Measurements from ENCODE around the gene CCDC38. TPM values are rescaled to one million over a fixed set of nuclear protein-coding genes. Genes with fewer than 3 reads are reported as not detected.

The CCDC38 gene
- total and polyA plus RNA-seq, 4 donors = not detected

- intact Hi-C loops (cut with DNase I) = no loop called here
- H3K9me3 ChIP-seq (ENCODE audit: control insufficient read depth, low read length) = peaks cover 2% of the 10 kb centered on the region
- H3K27me3 ChIP-seq (ENCODE audit: control insufficient read depth in 1 of 2, insufficient read depth in 2 of 2, low read length in 1 of 2) = no peaks in the 10 kb centered on the region
- no peak for DNase-seq
- H3K27ac ChIP-seq (ENCODE audit: low read depth in 1 of 2, low read length in 2 of 2) = no peak overlapping the region
- H3K4me1 ChIP-seq (ENCODE audit: control insufficient read depth in 1 of 2, insufficient read depth in 2 of 2, low read length in 2 of 2) = no peaks in the 10 kb centered on the region
- no peak overlapping the region for H3K4me3 ChIP-seq (ENCODE audit: low read length in 2 of 2)
- ATAC-seq (ENCODE audit: low FRiP score) = no peak
- no peaks in the 10 kb centered on the region for H3K36me3 ChIP-seq (ENCODE audit: control insufficient read depth in 1 of 2, insufficient read depth in 2 of 2, low read length in 1 of 2)
Measured at GRCh38 chr12:95951515-95951914, 9.1 kb upstream of the CCDC38 start.

GRCh38 chr12:95949477-95950206, 7.2 kb upstream of the CCDC38 start:
- WGBS, 2 donors = 36 to 50% methylated on average over 4 of the region's 4 CpGs
- no peak for DNase-seq
- H3K36me3 ChIP-seq (ENCODE audit: control insufficient read depth in 1 of 2, insufficient read depth in 2 of 2, low read length in 1 of 2) = no peaks in the 10 kb centered on the region
- no peak overlapping the region for H3K4me3 ChIP-seq (ENCODE audit: low read length in 2 of 2)
- no peaks in the 10 kb centered on the region for H3K4me1 ChIP-seq (ENCODE audit: control insufficient read depth in 1 of 2, insufficient read depth in 2 of 2, low read length in 2 of 2)
- H3K9me3 ChIP-seq (ENCODE audit: control insufficient read depth, low read length) = peaks cover 2% of the 10 kb centered on the region
- ATAC-seq (ENCODE audit: low FRiP score) = no peak
- H3K27ac ChIP-seq (ENCODE audit: low read depth in 1 of 2, low read length in 2 of 2) = no peak overlapping the region
- H3K27me3 ChIP-seq (ENCODE audit: control insufficient read depth in 1 of 2, insufficient read depth in 2 of 2, low read length in 1 of 2) = no peaks in the 10 kb centered on the region
- intact Hi-C loops (cut with DNase I) = no loop called here

- Histone ChIP-seq H3K4me3 (ENCODE audit: low read length in 2 of 2) (no peak overlapping the region), H3K27ac (ENCODE audit: low read depth in 1 of 2, low read length in 2 of 2) (no peak overlapping the region), H3K9me3 (ENCODE audit: control insufficient read depth, low read length) (no peaks in the 10 kb centered on the region), H3K27me3 (ENCODE audit: control insufficient read depth in 1 of 2, insufficient read depth in 2 of 2, low read length in 1 of 2) (no peaks in the 10 kb centered on the region), H3K36me3 (ENCODE audit: control insufficient read depth in 1 of 2, insufficient read depth in 2 of 2, low read length in 1 of 2) (no peaks in the 10 kb centered on the region), H3K4me1 (ENCODE audit: control insufficient read depth in 1 of 2, insufficient read depth in 2 of 2, low read length in 2 of 2) (no peaks in the 10 kb centered on the region)
- WGBS, 2 donors = 81 to 93% methylated on average over 10 of the region's 10 CpGs
- ATAC-seq (ENCODE audit: low FRiP score) = no peak
- DNase-seq = no peak
- intact Hi-C loops (cut with DNase I) = no loop called here
Measured at GRCh38 chr12:95944108-95944704, 1.8 kb upstream of the CCDC38 start.

- Histone ChIP-seq H3K36me3 (ENCODE audit: control insufficient read depth in 1 of 2, insufficient read depth in 2 of 2, low read length in 1 of 2) (no peaks in the 10 kb centered on the region), H3K9me3 (ENCODE audit: control insufficient read depth, low read length) (no peaks in the 10 kb centered on the region), H3K4me3 (ENCODE audit: low read length in 2 of 2) (peak within 1 kb of the TSS; percentile 86 to 99), H3K4me1 (ENCODE audit: control insufficient read depth in 1 of 2, insufficient read depth in 2 of 2, low read length in 2 of 2) (no peaks in the 10 kb centered on the region), H3K27me3 (ENCODE audit: control insufficient read depth in 1 of 2, insufficient read depth in 2 of 2, low read length in 1 of 2) (no peaks in the 10 kb centered on the region), H3K27ac (ENCODE audit: low read depth in 1 of 2, low read length in 2 of 2) (peak within 1 kb of the TSS; percentile 11 to 23)
- ATAC-seq (ENCODE audit: low FRiP score) = peak; percentile 86
- intact Hi-C loops (cut with DNase I) = no loop called here
- WGBS, 2 donors = 0 to 1% methylated on average over 36 to 38 of the region's 38 CpGs
- peak; percentile 67 to 87 for DNase-seq
Measured at GRCh38 chr12:95943330-95943842, 972 bp upstream of the CCDC38 start, which contains the start of gene AMDHD1. Gene AMDHD1, plus strand, starts transcription at chr12:95943331. Its CDS starts 68 bp downstream, at chr12:95943399.

GRCh38 chr12:95942101-95942523, 302 bp downstream of the CCDC38 start:
- intact Hi-C loops (cut with DNase I) = no loop called here
- 12 to 19% methylated on average over 13 of the region's 13 CpGs for WGBS, 2 donors

GRCh38 chr12:95940514-95940913, 1.9 kb downstream of the CCDC38 start:
- ATAC-seq (ENCODE audit: low FRiP score) (no peak), DNase-seq (no peak)
- intact Hi-C loops (cut with DNase I) = no loop called here
- H3K27me3 ChIP-seq (ENCODE audit: control insufficient read depth in 1 of 2, insufficient read depth in 2 of 2, low read length in 1 of 2) = no peaks in the 10 kb centered on the region
- no peaks in the 10 kb centered on the region for H3K9me3 ChIP-seq (ENCODE audit: control insufficient read depth, low read length)
- WGBS, 2 donors = 84 to 85% methylated on average over 6 of the region's 6 CpGs
- no peak overlapping the region for H3K4me3 ChIP-seq (ENCODE audit: low read length in 2 of 2)
- no peak overlapping the region for H3K27ac ChIP-seq (ENCODE audit: low read depth in 1 of 2, low read length in 2 of 2)
- H3K36me3 ChIP-seq (ENCODE audit: control insufficient read depth in 1 of 2, insufficient read depth in 2 of 2, low read length in 1 of 2) = no peaks in the 10 kb centered on the region
- H3K4me1 ChIP-seq (ENCODE audit: control insufficient read depth in 1 of 2, insufficient read depth in 2 of 2, low read length in 2 of 2) = no peaks in the 10 kb centered on the region

More at GRCh38 chr12:95942101-95942523, 302 bp downstream of the CCDC38 start:
- DNase-seq (no peak), ATAC-seq (ENCODE audit: low FRiP score) (no peak)
- H3K27ac ChIP-seq (ENCODE audit: low read depth in 1 of 2, low read length in 2 of 2) = no peak overlapping the region
- no peaks in the 10 kb centered on the region for H3K9me3 ChIP-seq (ENCODE audit: control insufficient read depth, low read length)
- no peaks in the 10 kb centered on the region for H3K4me1 ChIP-seq (ENCODE audit: control insufficient read depth in 1 of 2, insufficient read depth in 2 of 2, low read length in 2 of 2)
- H3K36me3 ChIP-seq (ENCODE audit: control insufficient read depth in 1 of 2, insufficient read depth in 2 of 2, low read length in 1 of 2) = no peaks in the 10 kb centered on the region
- no peaks in the 10 kb centered on the region for H3K27me3 ChIP-seq (ENCODE audit: control insufficient read depth in 1 of 2, insufficient read depth in 2 of 2, low read length in 1 of 2)
- H3K4me3 ChIP-seq (ENCODE audit: low read length in 2 of 2) = peak overlapping the region; percentile 86 to 99

GRCh38 chr12:95922231-95922630, 20.2 kb downstream of the CCDC38 start:
- H3K36me3 ChIP-seq (ENCODE audit: control insufficient read depth in 1 of 2, insufficient read depth in 2 of 2, low read length in 1 of 2) = no peaks in the 10 kb centered on the region
- WGBS, 2 donors = 58 to 74% methylated on average over 3 of the region's 3 CpGs
- ATAC-seq (ENCODE audit: low FRiP score) (no peak), DNase-seq (no peak)
- H3K27me3 ChIP-seq (ENCODE audit: control insufficient read depth in 1 of 2, insufficient read depth in 2 of 2, low read length in 1 of 2) = no peaks in the 10 kb centered on the region
- no peak overlapping the region for H3K27ac ChIP-seq (ENCODE audit: low read depth in 1 of 2, low read length in 2 of 2)
- H3K4me1 ChIP-seq (ENCODE audit: control insufficient read depth in 1 of 2, insufficient read depth in 2 of 2, low read length in 2 of 2) = no peaks in the 10 kb centered on the region
- H3K9me3 ChIP-seq (ENCODE audit: control insufficient read depth, low read length) = no peaks in the 10 kb centered on the region
- intact Hi-C loops (cut with DNase I) = no loop called here
- no peak overlapping the region for H3K4me3 ChIP-seq (ENCODE audit: low read length in 2 of 2)

- no peaks in the 10 kb centered on the region for H3K36me3 ChIP-seq (ENCODE audit: control insufficient read depth in 1 of 2, insufficient read depth in 2 of 2, low read length in 1 of 2)
- H3K4me3 ChIP-seq (ENCODE audit: low read length in 2 of 2) = no peak overlapping the region
- no peaks in the 10 kb centered on the region for H3K9me3 ChIP-seq (ENCODE audit: control insufficient read depth, low read length)
- ATAC-seq (ENCODE audit: low FRiP score) (no peak), DNase-seq (no peak)
- 78% methylated on average over 6 of the region's 6 CpGs for WGBS, 2 donors
- H3K4me1 ChIP-seq (ENCODE audit: control insufficient read depth in 1 of 2, insufficient read depth in 2 of 2, low read length in 2 of 2) = no peaks in the 10 kb centered on the region
- no peak overlapping the region for H3K27ac ChIP-seq (ENCODE audit: low read depth in 1 of 2, low read length in 2 of 2)
- intact Hi-C loops (cut with DNase I) = loop anchor here in 1 of 2 donors (5.0 kb wide), 1 partner anchor 78 kb away; the partner anchor contains the start of gene HAL
- no peaks in the 10 kb centered on the region for H3K27me3 ChIP-seq (ENCODE audit: control insufficient read depth in 1 of 2, insufficient read depth in 2 of 2, low read length in 1 of 2)
Measured at GRCh38 chr12:95919110-95919509, 23.3 kb downstream of the CCDC38 start.

Measured in aorta (tissue), 5 donors.